ENCODE results near the gene SELENOK.

SELENOK gene

DNA sequence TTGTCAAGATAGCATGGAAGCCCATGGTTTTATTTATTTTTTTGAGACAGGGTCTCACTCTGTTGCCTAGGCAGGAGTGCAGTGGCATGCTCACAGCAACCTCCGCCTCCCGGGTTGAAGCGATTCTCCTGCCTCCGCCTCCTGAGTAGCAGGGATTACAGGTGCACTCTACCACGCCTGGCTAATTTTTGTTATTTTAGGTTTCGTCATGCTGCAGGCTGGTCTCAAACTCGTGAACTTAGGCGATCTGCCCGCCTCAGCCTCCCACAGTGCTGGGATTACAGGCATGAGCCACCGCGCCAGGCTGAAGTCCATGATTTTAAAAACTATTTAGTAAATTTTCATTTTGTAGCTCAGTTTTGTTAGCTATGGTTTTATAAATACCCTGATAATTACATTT is 7.0 kb downstream of the SELENOK start:
- FAIRE-seq = no peak
- no peak for DNase-seq (ENCODE audit: insufficient read length, low spot score)
- TF ChIP-seq, protein P1, sequence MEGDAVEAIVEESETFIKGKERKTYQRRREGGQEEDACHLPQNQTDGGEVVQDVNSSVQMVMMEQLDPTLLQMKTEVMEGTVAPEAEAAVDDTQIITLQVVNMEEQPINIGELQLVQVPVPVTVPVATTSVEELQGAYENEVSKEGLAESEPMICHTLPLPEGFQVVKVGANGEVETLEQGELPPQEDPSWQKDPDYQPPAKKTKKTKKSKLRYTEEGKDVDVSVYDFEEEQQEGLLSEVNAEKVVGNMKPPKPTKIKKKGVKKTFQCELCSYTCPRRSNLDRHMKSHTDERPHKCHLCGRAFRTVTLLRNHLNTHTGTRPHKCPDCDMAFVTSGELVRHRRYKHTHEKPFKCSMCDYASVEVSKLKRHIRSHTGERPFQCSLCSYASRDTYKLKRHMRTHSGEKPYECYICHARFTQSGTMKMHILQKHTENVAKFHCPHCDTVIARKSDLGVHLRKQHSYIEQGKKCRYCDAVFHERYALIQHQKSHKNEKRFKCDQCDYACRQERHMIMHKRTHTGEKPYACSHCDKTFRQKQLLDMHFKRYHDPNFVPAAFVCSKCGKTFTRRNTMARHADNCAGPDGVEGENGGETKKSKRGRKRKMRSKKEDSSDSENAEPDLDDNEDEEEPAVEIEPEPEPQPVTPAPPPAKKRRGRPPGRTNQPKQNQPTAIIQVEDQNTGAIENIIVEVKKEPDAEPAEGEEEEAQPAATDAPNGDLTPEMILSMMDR (IDR thresholded peaks at IDR 0.05; ENCODE audit: insufficient read depth, missing control alignments) = no peak

DNA sequence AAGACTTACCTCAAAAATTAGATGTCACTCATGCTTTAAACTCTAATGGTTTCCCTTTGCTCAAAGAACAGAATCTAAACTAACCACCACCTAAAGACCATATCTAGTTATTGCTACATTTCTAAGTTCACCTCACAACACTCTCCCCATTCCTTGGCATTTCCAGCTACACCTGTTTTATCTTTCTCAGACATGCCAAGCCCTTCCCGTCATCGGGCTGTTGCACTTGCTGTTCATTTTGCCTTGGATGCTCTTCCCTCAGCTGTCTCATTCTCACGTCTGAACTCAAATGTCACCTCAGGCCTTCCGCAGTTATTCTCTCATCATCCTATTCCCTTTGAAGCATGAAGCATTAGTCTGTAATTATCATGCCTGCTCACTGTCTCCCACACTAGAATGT is 8.7 kb downstream of the SELENOK start:
- DNase-seq (ENCODE audit: insufficient read length, low spot score) (no peak), FAIRE-seq (no peak)
- TF ChIP-seq, protein P1 (IDR thresholded peaks at IDR 0.05; ENCODE audit: insufficient read depth, missing control alignments) = no peak

DNA sequence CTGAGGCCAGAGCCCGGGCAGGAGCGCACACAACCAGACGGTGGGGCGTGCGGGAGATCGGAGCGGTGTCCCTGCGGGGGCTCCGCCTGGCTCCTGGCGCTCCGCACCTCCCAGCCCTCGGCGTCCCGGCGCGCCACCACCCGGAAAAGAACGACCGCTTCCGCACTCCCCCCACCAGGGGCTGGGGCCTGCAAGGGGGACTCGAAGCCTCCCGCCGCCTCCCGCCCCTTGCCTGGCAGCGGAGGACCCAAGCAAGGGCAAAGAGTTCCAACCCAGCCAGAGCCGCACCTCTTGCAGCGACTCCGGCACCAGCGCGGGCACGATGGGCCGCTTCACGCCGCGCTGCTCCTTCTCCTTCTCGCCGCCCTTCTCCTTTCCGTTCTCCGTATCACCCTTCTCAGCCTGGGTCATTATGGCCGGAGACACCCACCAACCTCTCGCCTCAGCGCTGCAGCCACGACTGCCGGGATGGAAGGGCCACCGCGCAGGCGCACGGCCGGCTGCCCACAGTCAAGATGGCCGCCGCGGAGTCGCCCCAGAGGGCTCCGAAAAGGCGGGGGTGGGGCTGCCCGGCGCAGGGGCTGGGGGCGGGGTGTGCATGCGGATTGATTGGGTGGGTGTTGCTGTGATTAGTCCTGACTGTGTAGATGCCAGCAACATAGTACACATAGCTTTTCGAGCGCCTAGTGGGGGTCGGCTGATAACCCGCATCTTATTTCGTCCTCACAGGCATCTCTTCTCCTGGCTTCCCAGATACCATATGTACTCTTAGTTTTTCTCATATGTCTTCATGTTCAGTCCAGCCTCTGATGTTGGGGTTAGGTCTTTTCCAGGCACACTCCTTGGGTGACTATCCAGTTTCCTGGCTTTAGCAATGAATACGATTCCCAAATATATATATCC is 9.7 kb downstream of the SELENOK start, which contains the start of gene ACTR8:
TSS of gene ACTR8 (minus strand) at position 462 of the 903 bp plus-strand sequence. CDS start at position 411, 51 bp downstream.
- TF ChIP-seq, protein P1 (IDR thresholded peaks at IDR 0.05; ENCODE audit: insufficient read depth, missing control alignments) = no peak
- DNase-seq (ENCODE audit: insufficient read length, low spot score) = peak; percentile 59
- FAIRE-seq = no peak

DNA sequence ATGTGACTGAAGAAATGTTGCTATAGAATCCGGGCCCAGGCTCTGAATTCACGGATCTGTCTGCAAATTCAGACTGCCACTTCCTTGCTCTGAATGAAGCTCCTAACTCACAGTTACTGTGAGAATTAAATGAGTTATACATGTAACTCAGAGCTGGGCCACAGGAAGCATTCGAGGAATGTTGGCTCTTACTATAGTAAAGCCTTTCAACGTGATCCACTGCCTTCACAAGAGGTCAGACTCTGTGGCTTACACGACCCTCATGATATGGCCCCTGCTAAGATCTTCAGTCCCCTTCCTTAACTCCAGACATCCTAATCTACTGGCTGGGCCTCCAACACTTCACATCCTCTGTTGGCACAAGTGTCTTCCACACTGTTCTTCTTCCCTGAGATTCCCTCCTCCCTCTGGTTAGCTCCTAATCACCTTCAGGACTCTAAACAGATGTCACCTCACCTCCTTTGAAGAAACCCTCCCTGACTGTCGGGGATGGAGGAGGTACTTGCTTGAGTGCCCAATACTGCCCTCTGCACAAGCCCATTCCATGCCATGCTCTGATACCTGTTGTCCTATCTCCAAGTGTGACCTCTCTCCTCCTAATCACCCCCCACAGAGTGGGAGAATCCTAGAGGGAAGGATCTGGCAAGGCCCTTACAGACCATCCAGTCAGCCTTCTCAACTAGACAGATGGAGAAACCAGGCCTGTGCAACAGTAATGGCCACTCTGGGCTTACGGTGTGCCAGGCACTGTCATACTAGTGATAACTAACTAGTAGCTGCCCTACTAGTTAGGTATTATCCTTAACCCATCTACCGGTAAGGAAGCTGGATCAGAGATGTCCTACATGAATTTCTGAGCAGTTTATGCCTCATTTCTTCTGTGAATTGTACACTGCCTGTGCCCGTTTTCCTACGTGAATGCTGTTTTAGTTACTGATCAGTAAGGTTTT is 11.0 kb downstream of the SELENOK start:
- FAIRE-seq (no peak), DNase-seq (ENCODE audit: insufficient read length, low spot score) (no peak)
- TF ChIP-seq, protein P1 (IDR thresholded peaks at IDR 0.05; ENCODE audit: insufficient read depth, missing control alignments) = no peak

DNA sequence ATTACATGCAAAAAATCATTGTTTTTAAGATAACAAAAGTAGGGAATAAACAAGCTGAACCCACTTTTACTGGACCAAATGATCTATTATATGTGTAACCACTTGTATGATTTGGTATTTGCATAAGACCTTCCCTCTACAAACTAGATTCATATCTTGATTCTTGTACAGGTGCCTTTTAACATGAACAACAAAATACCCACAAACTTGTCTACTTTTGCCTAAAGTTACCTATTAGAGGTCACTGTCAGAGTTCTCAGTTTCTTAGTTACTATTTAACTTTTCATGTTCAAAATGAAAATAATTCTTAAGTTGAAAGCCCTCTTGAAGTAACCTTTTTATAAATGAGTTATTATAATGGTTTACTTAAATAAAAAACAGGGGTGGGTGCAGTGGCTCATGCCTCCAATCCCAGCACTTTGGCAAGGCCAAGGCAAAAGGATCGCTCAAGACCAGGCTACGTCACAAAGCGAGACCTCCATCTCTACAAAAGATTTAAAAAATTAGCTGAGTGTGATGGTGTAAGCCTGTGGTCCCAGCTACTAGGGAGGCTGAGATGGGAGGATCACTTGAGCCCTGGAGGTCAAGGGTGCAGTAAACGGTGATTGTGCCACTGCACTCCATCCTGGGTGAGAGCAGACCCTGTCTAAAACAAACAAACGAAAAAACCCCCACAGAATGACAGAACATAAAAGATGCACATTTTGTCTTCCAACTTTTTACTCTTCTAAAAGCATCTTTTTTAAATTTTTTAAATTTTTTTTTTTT is 25.7 kb downstream of the SELENOK start:
- DNase-seq (ENCODE audit: insufficient read length, low spot score) (no peak), FAIRE-seq (no peak)
- TF ChIP-seq, protein P1 (IDR thresholded peaks at IDR 0.05; ENCODE audit: insufficient read depth, missing control alignments) = no peak

DNA sequence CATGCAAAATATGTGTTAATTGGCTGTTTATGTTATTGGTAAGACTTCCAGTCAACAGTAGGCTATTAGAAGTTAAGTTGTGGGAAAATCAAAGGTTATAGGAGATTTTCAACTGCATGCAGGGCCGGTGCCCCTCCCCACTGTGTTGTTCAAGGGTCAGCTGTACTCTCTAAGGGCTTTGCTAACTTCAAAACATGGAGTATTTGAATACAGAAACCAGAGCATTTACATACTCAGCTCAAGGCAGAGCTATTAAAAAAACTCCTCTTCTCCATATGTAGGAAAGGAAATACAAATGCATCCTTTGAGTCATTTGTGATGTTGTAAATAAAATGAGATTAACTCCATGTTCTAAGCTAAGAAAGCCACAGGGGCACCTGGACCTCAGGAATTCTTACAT is 28.5 kb downstream of the SELENOK start:
- no peak for FAIRE-seq
- DNase-seq (ENCODE audit: insufficient read length, low spot score) = no peak
- TF ChIP-seq, protein P1 (IDR thresholded peaks at IDR 0.05; ENCODE audit: insufficient read depth, missing control alignments) = no peak
